ENCODE measurements around the gene LSG1.

- no peak for TF ChIP-seq CTCF (IDR thresholded peaks at IDR 0.05)
- TF ChIP-seq POLR2A (IDR thresholded peaks at IDR 0.05): no peak
Observed at GRCh38 chr3:194609601-194610000, 62.4 kb downstream of the LSG1 start.
